Measurements from ENCODE around the gene HELQ. TPM values are rescaled to one million over a fixed set of nuclear protein-coding genes. Genes with fewer than 3 reads are reported as not detected.

Gene HELQ
- total and polyA plus RNA-seq, 2 donors (not counting 1 experiment from before 2014, with no cell fraction given): 21.7 to 42.4 TPM

- Mint-ChIP-seq H3K4me3 (no peak overlapping the region), H3K9me3 (ENCODE audit: insufficient read depth) (no peaks in the 10 kb centered on the region), H3K27me3 (no peaks in the 10 kb centered on the region), H3K27ac (no peak overlapping the region), H3K4me1 (peaks cover 35% of the 10 kb centered on the region)
- Histone ChIP-seq H3K4me2 (replicated peaks; ENCODE audit: low read depth, low read length, poor library complexity, severe bottlenecking) (no peak overlapping the region), H3K9me3 (ENCODE audit: control extremely low read depth in 1 of 3, control insufficient read depth in 2 of 3, insufficient read depth in 1 of 3, low read length in 2 of 3) (no peaks in the 10 kb centered on the region), H4K20me1 (ENCODE audit: control insufficient read depth, insufficient read depth, low read length, poor library complexity, severe bottlenecking) (no peaks in the 10 kb centered on the region), H3K4me3 (ENCODE audit: control extremely low read depth in 1 of 5, extremely low read depth in 1 of 5, insufficient read depth in 1 of 5, low read depth in 2 of 5, low read length in 4 of 5) (no peak overlapping the region), H2AFZ (ENCODE audit: insufficient read depth, low read depth, low read length, poor library complexity, severe bottlenecking) (peak overlapping the region; percentile 11), H3K27me3 (replicated peaks in 1 of 4; ENCODE audit: control extremely low read depth in 1 of 4, control insufficient read depth in 3 of 4, insufficient read depth in 4 of 4, low read length in 3 of 4) (no peaks in the 10 kb centered on the region), H3K27ac (ENCODE audit: low read length in 2 of 2) (no peak overlapping the region), H3K79me2 (ENCODE audit: control insufficient read depth, insufficient read depth, low read length) (no peaks in the 10 kb centered on the region), H3K36me3 (replicated peaks in 1 of 2; ENCODE audit: control extremely low read depth in 1 of 2, control insufficient read depth in 1 of 2, extremely low read depth in 1 of 2, insufficient read depth in 2 of 2, low read length in 1 of 2) (no peaks in the 10 kb centered on the region), H3K4me1 (ENCODE audit: control insufficient read depth in 2 of 2, insufficient read depth in 2 of 2, low read length in 2 of 2) (peaks cover 28 to 33% of the 10 kb centered on the region in 2 donors), H3K9ac (ENCODE audit: low read length) (no peak overlapping the region)
- DNase-seq (no peak), ATAC-seq (ENCODE audit: low read depth) (no peak)
- TF ChIP-seq CTCF (IDR thresholded peaks at IDR 0.05) (no peak), EZH2 (IDR thresholded peaks at IDR 0.05; ENCODE audit: borderline replicate concordance, insufficient read depth, low read depth, low read length, poor library complexity, severe bottlenecking) (no peak)
- ChIA-PET POLR2A (interaction anchor here (0.7 kb wide), 1 partner anchor 202 kb away, joined by 3 read pairs; no protein-coding TSS in a partner anchor), CTCF (no interaction called here)
- WGBS (ENCODE audit: insufficient coverage): 81% methylated on average over 6 of the region's 6 CpGs
- intact Hi-C loops (cut with micrococcal nuclease): no loop called here
These were observed 64.7 kb downstream of the HELQ start for GRCh38 chr4:83390944-83391343.

- no peak overlapping the region for H3K4me3 Mint-ChIP-seq
- ATAC-seq (ENCODE audit: low read depth) (no peak), DNase-seq (no peak)
- H3K4me3 ChIP-seq (ENCODE audit: control extremely low read depth in 1 of 5, extremely low read depth in 1 of 5, insufficient read depth in 1 of 5, low read depth in 2 of 5, low read length in 4 of 5): no peak overlapping the region
- no peak overlapping the region for H3K4me2 ChIP-seq (replicated peaks; ENCODE audit: low read depth, low read length, poor library complexity, severe bottlenecking)
- H3K9me3 ChIP-seq (ENCODE audit: control extremely low read depth in 1 of 3, control insufficient read depth in 2 of 3, insufficient read depth in 1 of 3, low read length in 2 of 3): no peaks in the 10 kb centered on the region
- intact Hi-C loops (cut with micrococcal nuclease): no loop called here
- H3K4me1 Mint-ChIP-seq: peaks cover 41% of the 10 kb centered on the region
- H4K20me1 ChIP-seq (ENCODE audit: control insufficient read depth, insufficient read depth, low read length, poor library complexity, severe bottlenecking): no peaks in the 10 kb centered on the region
- no peak for TF ChIP-seq CTCF (IDR thresholded peaks at IDR 0.05)
- TF ChIP-seq EZH2 (IDR thresholded peaks at IDR 0.05; ENCODE audit: borderline replicate concordance, insufficient read depth, low read depth, low read length, poor library complexity, severe bottlenecking): no peak
- H3K79me2 ChIP-seq (ENCODE audit: control insufficient read depth, insufficient read depth, low read length): no peaks in the 10 kb centered on the region
- peaks cover 28 to 41% of the 10 kb centered on the region in 2 donors for H3K4me1 ChIP-seq (ENCODE audit: control insufficient read depth in 2 of 2, insufficient read depth in 2 of 2, low read length in 2 of 2)
- H2AFZ ChIP-seq (ENCODE audit: insufficient read depth, low read depth, low read length, poor library complexity, severe bottlenecking): no peak overlapping the region
- H3K9me3 Mint-ChIP-seq (ENCODE audit: insufficient read depth): no peaks in the 10 kb centered on the region
- POLR2A ChIA-PET: no interaction called here
- H3K27ac ChIP-seq (ENCODE audit: low read length in 2 of 2): no peak overlapping the region
- CTCF ChIA-PET: interaction anchor here (1.1 to 1.2 kb wide), 2 partner anchors 27 to 51 kb away, joined by 3 to 4 read pairs; no protein-coding TSS in a partner anchor
- 97% methylated on average over 3 of the region's 8 CpGs for WGBS (ENCODE audit: insufficient coverage)
- H3K27me3 ChIP-seq (replicated peaks in 1 of 4; ENCODE audit: control extremely low read depth in 1 of 4, control insufficient read depth in 3 of 4, insufficient read depth in 4 of 4, low read length in 3 of 4): no peaks in the 10 kb centered on the region
- no peaks in the 10 kb centered on the region for H3K27me3 Mint-ChIP-seq
- no peak overlapping the region for H3K27ac Mint-ChIP-seq
- H3K9ac ChIP-seq (ENCODE audit: low read length): no peak overlapping the region
- H3K36me3 ChIP-seq (replicated peaks in 1 of 2; ENCODE audit: control extremely low read depth in 1 of 2, control insufficient read depth in 1 of 2, extremely low read depth in 1 of 2, insufficient read depth in 2 of 2, low read length in 1 of 2): no peaks in the 10 kb centered on the region
These were observed 65.7 kb downstream of the HELQ start for GRCh38 chr4:83389756-83390505.
